ENCODE measurements around the gene SURF6.

The SURF6 gene

DNA sequence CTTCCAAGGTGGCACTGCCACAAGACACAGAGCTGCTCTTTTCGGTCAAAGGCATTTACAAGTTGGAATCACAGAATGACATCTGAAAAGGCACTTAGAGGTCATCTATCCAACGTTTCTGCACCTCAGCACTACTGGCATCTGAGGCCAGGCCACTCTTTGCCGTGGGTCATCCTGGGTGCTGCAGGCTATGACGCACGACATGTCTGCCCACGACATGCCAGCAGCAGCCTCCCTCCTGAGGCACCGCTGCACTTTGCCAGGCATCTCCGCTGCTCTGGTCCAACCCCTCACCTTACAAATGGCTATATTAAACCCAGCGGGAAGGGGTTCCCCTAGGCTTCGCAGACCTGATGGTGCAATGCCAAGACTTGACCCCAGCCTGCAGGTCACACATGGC lies 31.8 kb upstream of the SURF6 start:
- no peak for DNase-seq

DNA sequence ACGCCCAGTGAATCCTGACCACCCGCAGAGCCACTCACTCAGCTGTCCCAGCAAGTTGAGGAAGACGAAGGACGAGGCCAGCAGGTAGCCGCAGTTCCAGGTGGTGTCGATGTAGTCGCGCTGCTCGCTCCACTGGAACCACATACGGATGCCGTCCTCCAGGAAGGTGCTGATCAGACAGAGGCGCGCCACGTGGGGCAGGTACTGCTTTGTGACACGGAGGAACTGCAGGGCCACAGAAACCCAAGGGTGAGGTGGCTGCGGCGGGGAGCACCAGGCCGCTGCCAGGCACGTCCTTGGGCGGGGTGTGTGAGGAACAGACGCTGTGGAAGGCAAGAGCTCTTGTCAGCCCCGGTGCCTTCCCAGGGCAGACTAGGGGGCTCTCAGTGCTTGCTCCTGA lies 31.2 kb upstream of the SURF6 start:
- DNase-seq = no peak

DNA sequence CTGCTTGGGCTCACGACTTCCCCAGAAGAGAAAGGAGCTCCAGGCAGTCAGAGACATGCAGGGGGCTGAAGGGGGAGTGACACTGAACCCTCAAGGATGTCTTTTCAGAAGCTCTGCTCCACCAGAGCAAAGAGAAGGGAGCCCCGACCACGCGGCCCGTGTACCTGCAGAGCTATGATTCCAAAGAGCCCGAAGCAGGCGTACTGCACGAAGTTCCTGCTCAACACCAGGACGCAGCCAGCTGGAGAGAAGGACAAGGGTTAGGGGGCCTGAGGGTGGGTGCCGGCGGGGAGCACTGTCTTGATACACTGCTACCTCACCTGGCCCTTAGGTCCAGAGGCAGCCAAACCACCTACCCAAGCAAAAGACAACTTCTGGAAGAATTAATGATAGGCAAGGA lies 30.4 kb upstream of the SURF6 start:
- DNase-seq = no peak

DNA sequence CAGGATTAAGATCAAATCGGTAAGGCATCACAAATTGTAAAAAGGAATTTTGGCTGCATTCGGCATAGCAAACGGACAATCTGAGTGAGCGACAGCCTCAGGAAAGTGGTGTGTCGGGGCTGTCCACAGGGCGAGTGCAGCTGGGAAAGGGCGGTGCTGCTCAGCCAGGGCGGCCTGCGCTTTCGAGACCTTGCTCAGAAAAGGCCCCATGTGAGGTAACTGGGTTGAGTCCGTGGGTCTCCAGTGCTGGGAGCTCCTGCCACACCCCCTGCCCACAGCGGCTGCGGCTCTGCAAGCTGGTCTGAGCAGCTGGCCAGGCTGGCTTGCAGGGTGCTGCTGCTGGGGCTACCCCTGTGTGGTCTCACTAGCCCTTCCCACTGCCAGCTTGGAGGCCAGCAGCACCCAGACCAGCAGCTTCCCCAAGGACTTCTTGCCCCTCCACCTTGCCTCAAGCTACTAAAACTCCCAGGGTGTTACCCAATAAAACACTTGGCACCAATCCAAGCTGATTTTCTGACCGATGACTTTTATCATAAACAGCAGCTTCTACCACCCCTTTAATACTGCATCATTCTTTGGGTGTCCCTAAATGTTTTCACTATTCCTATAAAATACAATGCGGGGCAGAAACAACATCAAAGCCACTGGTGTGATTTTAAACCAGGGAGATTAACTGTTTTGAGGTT lies 26.5 kb upstream of the SURF6 start:
- no peak for DNase-seq

- no peak for DNase-seq
Measured at GRCh38 chr9:133361507-133362092, 25.6 kb upstream of the SURF6 start.

- DNase-seq = no peak
Measured at GRCh38 chr9:133360400-133361393, 24.7 kb upstream of the SURF6 start.

DNA sequence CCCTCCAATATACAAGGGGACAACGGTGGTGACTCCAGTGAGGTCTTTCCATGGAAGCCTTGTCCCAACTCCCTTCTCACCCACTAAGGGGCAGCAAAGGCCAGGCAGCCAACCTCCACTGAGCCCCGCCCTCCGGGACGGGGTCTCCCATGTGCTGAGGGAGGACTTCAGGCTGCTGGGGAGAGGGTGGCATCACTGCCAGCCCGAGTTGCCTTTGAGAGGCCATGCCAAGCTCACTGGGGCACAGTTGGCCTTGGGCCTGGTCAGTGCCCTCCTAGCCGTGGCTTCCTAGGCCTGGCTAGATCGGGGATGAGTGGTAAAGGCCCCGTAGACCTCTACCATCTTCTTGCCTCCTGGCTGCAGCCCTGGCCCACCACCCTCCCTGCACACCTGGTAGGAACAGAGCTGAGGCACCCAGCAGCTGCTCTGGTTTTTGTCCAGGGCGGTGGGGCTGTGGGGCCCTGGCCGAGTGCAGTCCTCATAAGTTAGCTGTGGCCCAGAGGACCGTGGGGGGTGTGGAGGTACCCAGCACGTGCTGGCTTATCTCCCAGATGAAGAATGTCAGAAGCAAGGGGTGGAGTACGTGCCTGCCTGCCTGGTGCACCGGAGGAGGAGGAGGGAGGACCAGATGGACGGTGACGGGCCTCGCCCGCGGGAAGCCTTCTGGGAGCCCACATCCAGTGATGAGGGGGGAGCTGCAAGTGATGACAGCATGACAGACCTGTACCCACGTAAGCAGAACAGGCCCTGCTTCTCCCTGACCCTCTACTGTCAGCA lies 23.6 kb upstream of the SURF6 start:
- no peak for DNase-seq

DNA sequence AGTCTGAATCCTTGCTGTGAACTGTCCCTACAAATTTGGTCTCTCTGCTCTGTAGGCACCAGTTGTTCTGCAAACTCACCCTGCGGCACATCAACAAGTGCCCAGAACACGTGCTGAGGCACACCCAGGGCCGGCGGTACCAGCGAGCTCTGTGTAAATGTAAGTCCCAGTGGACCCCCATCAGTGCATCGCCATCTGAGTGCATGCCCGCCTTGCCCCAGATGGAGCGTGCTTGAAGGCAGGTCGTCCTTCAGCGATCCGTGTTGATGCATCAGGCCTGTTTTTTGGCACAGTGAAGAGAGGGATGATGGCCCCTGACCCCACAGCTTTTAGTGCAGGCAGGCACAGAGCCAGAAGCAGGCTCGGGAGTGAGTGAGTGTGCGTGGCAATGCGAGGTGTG lies 21.7 kb upstream of the SURF6 start:
- no peak for DNase-seq

DNA sequence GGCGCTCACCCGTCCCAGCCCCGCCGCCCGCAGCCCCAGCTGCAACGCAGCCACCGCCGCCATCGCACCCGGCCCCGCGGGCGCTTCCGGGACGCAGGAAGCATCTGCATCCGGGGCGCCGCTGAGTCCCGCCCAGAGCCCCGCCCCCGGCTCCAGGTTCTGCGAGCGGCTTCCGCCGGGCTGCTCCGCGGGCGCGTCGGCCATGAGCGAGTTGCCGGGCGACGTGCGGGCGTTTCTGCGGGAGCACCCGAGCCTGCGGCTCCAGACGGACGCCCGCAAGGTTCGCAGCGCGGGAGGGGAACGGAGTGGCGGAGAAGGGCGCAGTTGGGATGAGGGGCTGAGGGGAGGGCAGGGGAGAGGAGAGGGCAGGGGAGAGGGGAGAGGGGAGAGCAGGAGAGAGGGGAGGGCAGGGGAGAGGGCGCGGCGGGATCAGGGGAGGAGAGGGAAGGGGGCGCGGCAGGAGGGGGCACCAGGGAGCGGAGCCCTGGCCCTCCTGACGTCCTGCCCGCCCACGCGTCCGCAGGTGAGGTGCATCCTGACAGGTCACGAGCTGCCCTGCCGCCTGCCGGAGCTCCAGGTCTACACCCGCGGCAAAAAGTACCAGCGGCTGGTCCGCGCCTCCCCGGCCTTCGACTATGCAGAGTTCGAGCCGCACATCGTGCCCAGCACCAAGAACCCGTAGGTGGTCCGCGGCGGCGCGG lies 20.6 kb upstream of the SURF6 start, which contains the start of the genes SURF1 and SURF2:
TSS of gene SURF1 (minus strand) at position 97 of the 701 bp plus-strand sequence. CDS start at position 63, 34 bp downstream.
TSS of gene SURF2 (plus strand) at position 160 of the 701 bp plus-strand sequence. CDS start at position 203, 43 bp downstream.
- DNase-seq = peak; percentile 91

- DNase-seq = no peak
Measured at GRCh38 chr9:133355881-133356357, 19.9 kb upstream of the SURF6 start.

DNA sequence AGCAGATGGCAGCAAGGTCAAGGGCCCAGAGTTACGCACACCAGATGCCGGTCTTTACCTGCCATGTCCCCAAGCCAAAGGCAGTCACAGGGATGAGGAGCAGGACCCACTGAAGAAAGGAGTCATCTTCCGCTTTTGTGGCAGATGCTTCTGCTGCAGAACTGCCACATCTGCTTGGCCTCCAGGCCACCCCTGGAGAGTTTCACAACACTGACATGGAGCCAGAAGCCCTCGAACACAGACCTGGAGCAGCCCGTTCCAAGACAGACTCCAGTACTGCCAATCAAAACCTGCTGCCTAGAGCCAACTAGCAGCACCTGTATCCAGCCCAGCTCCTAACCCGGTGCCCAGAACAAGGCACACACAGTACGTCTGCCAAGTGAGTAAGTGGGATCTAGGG lies 18.8 kb upstream of the SURF6 start:
- DNase-seq = no peak

- no peak for DNase-seq
Measured at GRCh38 chr9:133353548-133353947, 17.6 kb upstream of the SURF6 start.

DNA sequence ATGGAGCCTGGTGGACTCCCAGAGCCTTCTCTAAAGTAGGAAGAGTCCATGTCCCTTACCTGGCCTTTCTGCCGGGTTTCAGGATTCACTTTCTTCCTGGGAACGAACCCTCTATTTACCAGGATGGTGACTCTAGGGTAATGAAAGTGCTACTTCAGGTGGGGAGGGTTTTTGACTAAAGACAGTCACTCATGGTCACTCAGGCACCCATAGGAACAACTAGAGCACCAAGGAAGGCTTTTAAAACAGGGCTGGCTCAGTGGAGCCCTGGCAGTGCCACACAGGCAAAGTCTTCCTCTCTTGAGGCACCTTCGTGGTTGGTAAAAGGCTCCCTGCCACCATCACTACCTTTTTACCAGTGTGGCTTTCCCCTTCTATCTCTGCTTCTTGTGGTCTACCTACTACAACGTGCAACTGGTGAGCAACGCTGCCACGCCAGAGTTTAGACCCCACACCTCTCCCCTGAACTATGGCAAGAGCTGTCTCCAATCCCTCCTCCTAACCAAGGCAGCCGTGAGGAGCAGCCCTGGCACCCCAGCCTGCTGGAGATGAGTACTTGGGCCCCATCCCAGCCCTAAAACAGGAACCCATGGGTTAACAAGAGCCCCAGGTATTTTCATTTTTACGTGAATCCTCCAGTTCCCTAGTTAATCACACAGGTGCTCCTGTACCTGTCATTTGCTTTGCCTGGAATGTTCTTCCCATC lies 16.8 kb upstream of the SURF6 start:
- no peak for DNase-seq

GRCh38 chr9:133351908-133352634 lies 16.1 kb upstream of the SURF6 start:
- no peak for DNase-seq

DNA sequence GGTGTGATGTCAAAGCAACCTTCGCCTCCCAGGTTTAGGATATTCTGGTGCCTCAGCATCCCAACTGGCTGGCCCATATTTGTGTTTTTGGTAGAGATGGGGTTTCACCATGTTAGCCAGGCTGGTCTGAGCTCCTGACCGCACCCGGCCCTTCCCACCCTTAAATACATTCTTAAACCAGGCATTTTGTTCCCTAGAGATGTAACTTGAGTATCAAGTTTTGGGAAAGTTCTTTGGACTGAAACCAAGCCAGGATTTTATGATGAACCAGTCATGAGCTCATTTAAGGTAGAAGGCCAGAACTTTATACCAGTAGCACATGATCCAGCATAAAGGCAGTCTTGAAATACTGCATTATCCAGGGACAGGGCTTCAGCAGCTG lies 15.5 kb upstream of the SURF6 start:
- no peak for DNase-seq

GRCh38 chr9:133349965-133350616 lies 14.1 kb upstream of the SURF6 start:
- DNase-seq = no peak

DNA sequence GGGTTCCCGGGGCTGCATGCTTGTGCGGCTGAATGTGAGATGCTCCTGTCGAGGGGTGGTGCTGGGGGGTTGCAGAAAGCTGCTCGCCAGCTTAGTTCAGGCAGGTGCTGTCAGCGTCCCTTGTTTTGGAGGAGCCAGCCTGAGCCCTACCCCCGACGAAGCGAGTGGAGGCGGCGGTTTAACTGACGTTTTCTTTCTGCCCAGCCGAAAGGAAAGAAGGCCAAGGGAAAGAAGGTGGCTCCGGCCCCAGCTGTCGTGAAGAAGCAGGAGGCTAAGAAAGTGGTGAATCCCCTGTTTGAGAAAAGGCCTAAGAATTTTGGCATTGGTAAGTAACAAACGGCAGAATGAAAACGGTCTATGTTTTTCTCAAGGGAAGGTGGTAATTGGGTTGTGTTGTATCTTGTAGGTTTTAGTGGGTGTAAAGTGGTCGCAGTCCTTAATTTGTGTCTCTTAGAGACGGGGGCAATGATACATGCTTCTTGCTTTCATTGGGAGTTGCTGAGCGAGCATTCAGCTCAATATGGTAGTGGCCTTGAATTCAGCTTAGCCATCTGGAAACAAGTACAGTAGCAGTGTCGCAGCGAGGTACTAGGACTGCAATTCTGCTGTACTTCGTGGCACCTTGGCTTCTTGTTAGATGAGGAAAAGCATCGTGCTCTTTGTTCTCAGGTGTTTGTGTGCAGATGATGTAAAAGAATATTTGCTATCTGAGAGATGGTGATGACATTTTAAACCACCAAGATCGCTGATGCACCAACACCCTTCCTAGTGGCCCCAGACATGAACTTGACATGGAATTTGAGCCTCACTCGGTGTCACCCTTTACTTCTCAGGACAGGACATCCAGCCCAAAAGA lies 13.0 kb upstream of the SURF6 start:
- no peak for DNase-seq

DNA sequence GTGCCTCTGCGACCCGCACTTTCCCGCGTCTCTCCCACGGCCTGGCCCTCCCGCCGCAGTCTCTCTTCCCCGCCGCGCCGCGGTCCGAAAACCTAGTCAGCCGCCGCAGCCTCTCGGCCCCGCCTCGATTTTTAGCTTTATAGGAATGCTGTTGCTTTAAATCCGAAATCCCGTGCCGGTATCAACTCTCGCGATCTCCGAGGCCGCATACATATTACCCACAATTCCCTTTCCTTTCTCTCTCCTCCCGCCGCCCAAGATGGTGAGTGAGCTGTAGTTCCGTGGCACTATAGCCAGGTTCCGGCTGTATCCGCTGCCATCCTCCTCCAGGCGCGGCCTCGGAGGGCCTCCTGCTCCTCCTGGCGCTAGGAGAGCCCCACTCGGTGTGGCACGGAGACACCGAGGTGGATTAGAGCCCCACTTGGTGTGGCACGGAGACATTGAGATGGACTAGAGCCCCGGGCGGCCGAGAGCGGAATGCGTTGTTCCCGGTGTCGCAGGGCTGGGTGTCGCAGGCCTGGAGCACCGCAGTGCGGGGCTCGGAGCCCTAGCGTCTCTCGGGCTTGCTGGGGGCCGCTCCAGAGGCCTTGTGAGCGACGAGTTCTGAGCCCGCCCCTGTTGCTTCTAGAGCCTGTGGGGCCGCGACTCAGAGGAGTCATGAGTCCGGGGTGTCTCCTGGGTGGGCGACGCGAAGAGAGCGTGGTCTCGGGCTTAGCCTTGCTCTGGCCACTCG lies 12.2 kb upstream of the SURF6 start, which contains the start of the genes MED22 and RPL7A:
TSS of gene MED22 (minus strand) at position 147 of the 733 bp plus-strand sequence. CDS start 1,469 bp downstream, outside the sequence.
TSS of gene RPL7A (plus strand) at position 234 of the 733 bp plus-strand sequence. CDS start at position 260, 26 bp downstream.
- peak; percentile 96 for DNase-seq

Data from right hindlimb (tissue), 1 donor.